Activated CD4-positive, alpha-beta T cell treated with anti-CD3 and anti-CD28 coated beads, Interleukin-2, amount 50 U/mL, for 16 hours (primary cell): ENCODE data around the gene PCBP3.

Source experiments
- DNase-seq: peaks from one replicate; pipeline ENCODE4 v3.0.0-alpha.2; 2020

The PCBP3 gene

GRCh38 chr21:45764792-45765191, 121.3 kb downstream of the PCBP3 start:
- no peak for DNase-seq

- DNase-seq = no peak
Observed at GRCh38 chr21:45765375-45765774, 121.8 kb downstream of the PCBP3 start.

GRCh38 chr21:45766055-45766454, 122.5 kb downstream of the PCBP3 start:
- no peak for DNase-seq

GRCh38 chr21:45766501-45766900, 123.0 kb downstream of the PCBP3 start:
- DNase-seq = no peak

GRCh38 chr21:45767071-45768006, 123.8 kb downstream of the PCBP3 start:
- peak; percentile 41 for DNase-seq

GRCh38 chr21:45768011-45768739, 124.7 kb downstream of the PCBP3 start:
- peak; percentile 22 for DNase-seq

GRCh38 chr21:45768740-45769048, 125.2 kb downstream of the PCBP3 start:
- no peak for DNase-seq

- DNase-seq = no peak
Observed at GRCh38 chr21:45769294-45769693, 125.8 kb downstream of the PCBP3 start.

GRCh38 chr21:45769896-45770295, 126.4 kb downstream of the PCBP3 start:
- no peak for DNase-seq

GRCh38 chr21:45772180-45772579, 128.7 kb downstream of the PCBP3 start:
- no peak for DNase-seq

GRCh38 chr21:45774291-45774690, 130.8 kb downstream of the PCBP3 start:
- no peak for DNase-seq

GRCh38 chr21:45776971-45777370, 133.4 kb downstream of the PCBP3 start:
- DNase-seq = no peak

- no peak for DNase-seq
Observed at GRCh38 chr21:45778686-45779085, 135.2 kb downstream of the PCBP3 start.

- no peak for DNase-seq
Observed at GRCh38 chr21:45779226-45779625, 135.7 kb downstream of the PCBP3 start.

- no peak for DNase-seq
Observed at GRCh38 chr21:45780647-45781046, 137.1 kb downstream of the PCBP3 start.

GRCh38 chr21:45781741-45782140, 138.2 kb downstream of the PCBP3 start:
- no peak for DNase-seq

- DNase-seq = no peak
Observed at GRCh38 chr21:45786660-45787059, 143.1 kb downstream of the PCBP3 start.

- DNase-seq = no peak
Observed at GRCh38 chr21:45787371-45787770, 143.8 kb downstream of the PCBP3 start.

- no peak for DNase-seq
Observed at GRCh38 chr21:45788198-45788597, 144.7 kb downstream of the PCBP3 start.

GRCh38 chr21:45788637-45789506, 145.3 kb downstream of the PCBP3 start:
- no peak for DNase-seq

GRCh38 chr21:45790427-45790826, 146.9 kb downstream of the PCBP3 start:
- DNase-seq = no peak

GRCh38 chr21:45791562-45792418, 148.3 kb downstream of the PCBP3 start:
- no peak for DNase-seq
